Neuronal stem cell (in vitro differentiated cells): ENCODE data around the gene FOXO3.

ENCODE experiments used
- DNase-seq: peaks from one replicate; pipeline ENCODE4 v3.0.0-alpha.2; 2013; ENCODE audit warnings: low spot score
- H2AFZ ChIP-seq: one replicate; pipeline ENCODE4 v1.6.1; 2013; ENCODE audit warnings: mild to moderate bottlenecking, low read length, inconsistent platforms
- H2AK5ac ChIP-seq: 2 replicates; pipeline ENCODE4 v1.6.1; 2013; ENCODE audit warnings: low read depth, mild to moderate bottlenecking, inconsistent platforms, low read length, moderate library complexity, mixed read lengths
- H2BK120ac ChIP-seq: 2 replicates; pipeline ENCODE4 v1.6.1; 2013; ENCODE audit warnings: low read depth, mild to moderate bottlenecking, inconsistent platforms, low read length, moderate library complexity, mixed read lengths
- H2BK12ac ChIP-seq: one replicate; pipeline ENCODE4 v1.6.1; 2013; ENCODE audit warnings: low read length, inconsistent platforms
- H2BK15ac ChIP-seq: 2 replicates; pipeline ENCODE4 v1.6.1; 2013; ENCODE audit warnings: mild to moderate bottlenecking, low read length, inconsistent platforms, mixed read lengths
- H2BK5ac ChIP-seq: one replicate; pipeline ENCODE4 v1.6.1; 2013; ENCODE audit warnings: inconsistent platforms, mild to moderate bottlenecking, low read length, moderate library complexity
- H3K14ac ChIP-seq: one replicate; pipeline ENCODE4 v1.6.1; 2013; ENCODE audit warnings: low read length, inconsistent platforms
- H3K18ac ChIP-seq: 2 replicates; pipeline ENCODE4 v1.6.1; 2013; ENCODE audit warnings: low read length, inconsistent platforms
- H3K23ac ChIP-seq: 2 replicates; pipeline ENCODE4 v1.6.1; 2013; ENCODE audit warnings: low read depth, mild to moderate bottlenecking, mixed read lengths, low read length, inconsistent platforms; ENCODE audit not compliant: poor library complexity
- H3K27ac ChIP-seq: replicated peaks from 3 replicates; pipeline ENCODE4 v1.5.1; 2013; ENCODE audit warnings: low read length, inconsistent platforms
- H3K27me3 ChIP-seq, 3 experiments: 2 replicates each; pipeline ENCODE4 v1.6.1; 2013; ENCODE audit warnings: low read length in 3 of 3, mild to moderate bottlenecking in 2 of 3, inconsistent platforms in 1 of 3, low read depth in 1 of 3, mixed read lengths in 1 of 3, moderate library complexity in 1 of 3; ENCODE audit not compliant: control insufficient read depth in 3 of 3, insufficient read depth in 3 of 3
- H3K36me3 ChIP-seq, 2 donors: replicated peaks in 1 of 2; 2 replicates each; pipeline ENCODE4 v1.6.1; 2013; ENCODE audit warnings: low read length in 2 of 2; ENCODE audit not compliant: control insufficient read depth in 2 of 2, insufficient read depth in 2 of 2
- H3K4ac ChIP-seq: 2 replicates; pipeline ENCODE4 v1.6.1; 2013; ENCODE audit warnings: inconsistent platforms, mild to moderate bottlenecking, low read length, moderate library complexity
- H3K4me1 ChIP-seq, 2 donors: 1 replicate in 1 of 2; 2 replicates in 1 of 2; pipeline ENCODE4 v1.6.1; 2013; ENCODE audit warnings: low read length in 2 of 2, low read depth in 1 of 2; ENCODE audit not compliant: control insufficient read depth in 2 of 2, insufficient read depth in 1 of 2
- H3K4me2 ChIP-seq: one replicate; pipeline ENCODE4 v1.6.1; 2013; ENCODE audit warnings: mild to moderate bottlenecking, low read length, inconsistent platforms; ENCODE audit not compliant: insufficient read depth, poor library complexity, severe bottlenecking
- H3K4me3 ChIP-seq, 2 donors: 2 replicates each; pipeline ENCODE4 v1.5.1; 2013; ENCODE audit warnings: low read length in 2 of 2, mild to moderate bottlenecking in 2 of 2, inconsistent platforms in 1 of 2, moderate library complexity in 1 of 2
- H3K79me1 ChIP-seq: one replicate; pipeline ENCODE4 v1.6.1; 2013; ENCODE audit warnings: low read depth, mild to moderate bottlenecking, inconsistent platforms, low read length, moderate library complexity
- H3K9ac ChIP-seq: one replicate; pipeline ENCODE4 v1.6.1; 2013; ENCODE audit warnings: mild to moderate bottlenecking, low read depth, low read length, inconsistent platforms; ENCODE audit not compliant: poor library complexity
- H3K9me3 ChIP-seq, 2 donors: replicated peaks in 1 of 2; 2 replicates each; pipeline versions ENCODE3 to v1.6.1; 2013; ENCODE audit warnings: low read length in 2 of 2, mild to moderate bottlenecking in 2 of 2, inconsistent platforms in 1 of 2, low read depth in 1 of 2, mixed read lengths in 1 of 2, moderate library complexity in 1 of 2; ENCODE audit not compliant: control insufficient read depth in 2 of 2, insufficient read depth in 1 of 2
- H4K8ac ChIP-seq: one replicate; pipeline ENCODE4 v1.6.1; 2013; ENCODE audit warnings: low read depth, mild to moderate bottlenecking, inconsistent platforms, low read length, moderate library complexity
- H4K91ac ChIP-seq: one replicate; pipeline ENCODE4 v1.6.1; 2013; ENCODE audit warnings: low read length, low read depth, mild to moderate bottlenecking, inconsistent platforms; ENCODE audit not compliant: poor library complexity
- WGBS, 2 donors: extraction: QIAGEN DNeasy Blood & Tissue Kit; methylation state at CpG; one replicate each; pipeline ENCODE4 v1.1.7; 2013; ENCODE audit warnings: missing lambda C conversion rate in 2 of 2, mixed read lengths in 1 of 2; ENCODE audit not compliant: insufficient read length in 2 of 2, insufficient replicate concordance in 1 of 2; ENCODE audit errors: extremely low coverage in 2 of 2; 5-methylcytosine and 5-hydroxymethylcytosine counted together

The FOXO3 gene

GRCh38 chr6:108619431-108620197 is 58.9 kb downstream of the FOXO3 start:
- no peak overlapping the region for H3K4ac ChIP-seq
- no peak overlapping the region for H3K27ac ChIP-seq
- peaks cover 0 to 6% of the 10 kb centered on the region in 2 donors for H3K4me1 ChIP-seq
- H2AFZ ChIP-seq = no peak overlapping the region
- no peak overlapping the region for H2BK120ac ChIP-seq
- no peak overlapping the region for H2BK5ac ChIP-seq
- H3K23ac ChIP-seq = no peak overlapping the region
- no peaks in the 10 kb centered on the region for H3K9me3 ChIP-seq
- no peak overlapping the region for H3K18ac ChIP-seq
- no peak for DNase-seq
- peaks cover 0 to 2% of the 10 kb centered on the region in 2 donors for H3K36me3 ChIP-seq
- WGBS, 2 donors = no CpG with 5 or more reads among the region's 2 CpGs
- H3K79me1 ChIP-seq = peaks cover 3% of the 10 kb centered on the region
- H3K27me3 ChIP-seq = no peaks in the 10 kb centered on the region
- H4K91ac ChIP-seq = no peak overlapping the region
- no peak overlapping the region for H2BK15ac ChIP-seq
- H4K8ac ChIP-seq = no peak overlapping the region
- H2AK5ac ChIP-seq = no peak overlapping the region
- no peak overlapping the region for H3K9ac ChIP-seq
- H3K4me2 ChIP-seq = no peak overlapping the region
- no peak overlapping the region for H3K14ac ChIP-seq
- H3K4me3 ChIP-seq = no peak overlapping the region
- no peak overlapping the region for H2BK12ac ChIP-seq

GRCh38 chr6:108621117-108621516 is 60.4 kb downstream of the FOXO3 start:
- no peak overlapping the region for H2BK12ac ChIP-seq
- no peak overlapping the region for H3K23ac ChIP-seq
- no CpG with 5 or more reads among the region's 6 CpGs for WGBS, 2 donors
- no peak overlapping the region for H3K9ac ChIP-seq
- H3K18ac ChIP-seq = no peak overlapping the region
- no peak overlapping the region for H3K4ac ChIP-seq
- H2AFZ ChIP-seq = no peak overlapping the region
- H3K36me3 ChIP-seq = peaks cover 0 to 2% of the 10 kb centered on the region in 2 donors
- no peak overlapping the region for H3K27ac ChIP-seq
- DNase-seq = no peak
- no peak overlapping the region for H4K91ac ChIP-seq
- H4K8ac ChIP-seq = no peak overlapping the region
- no peaks in the 10 kb centered on the region for H3K9me3 ChIP-seq
- H3K4me3 ChIP-seq = no peak overlapping the region
- H2AK5ac ChIP-seq = no peak overlapping the region
- H3K14ac ChIP-seq = no peak overlapping the region
- no peak overlapping the region for H2BK15ac ChIP-seq
- peaks cover 0 to 6% of the 10 kb centered on the region in 2 donors for H3K4me1 ChIP-seq
- no peaks in the 10 kb centered on the region for H3K27me3 ChIP-seq
- H3K4me2 ChIP-seq = no peak overlapping the region
- H2BK5ac ChIP-seq = no peak overlapping the region
- peaks cover 3% of the 10 kb centered on the region for H3K79me1 ChIP-seq
- H2BK120ac ChIP-seq = no peak overlapping the region

GRCh38 chr6:108622641-108623298 is 62.1 kb downstream of the FOXO3 start:
- no peak overlapping the region for H2BK5ac ChIP-seq
- H3K27me3 ChIP-seq = no peaks in the 10 kb centered on the region
- peaks cover 3% of the 10 kb centered on the region for H3K79me1 ChIP-seq
- no peak overlapping the region for H2BK12ac ChIP-seq
- H3K27ac ChIP-seq = no peak overlapping the region
- no peaks in the 10 kb centered on the region for H3K9me3 ChIP-seq
- H4K8ac ChIP-seq = no peak overlapping the region
- no peak overlapping the region for H3K4me3 ChIP-seq
- H3K4me2 ChIP-seq = no peak overlapping the region
- no peak overlapping the region for H2BK120ac ChIP-seq
- H3K14ac ChIP-seq = no peak overlapping the region
- no peak overlapping the region for H2AFZ ChIP-seq
- H3K9ac ChIP-seq = no peak overlapping the region
- H3K4ac ChIP-seq = no peak overlapping the region
- peaks cover 0 to 6% of the 10 kb centered on the region in 2 donors for H3K4me1 ChIP-seq
- H3K36me3 ChIP-seq = peaks cover 0 to 2% of the 10 kb centered on the region in 2 donors
- no peak overlapping the region for H3K18ac ChIP-seq
- H4K91ac ChIP-seq = no peak overlapping the region
- no peak overlapping the region for H3K23ac ChIP-seq
- no peak for DNase-seq
- no peak overlapping the region for H2BK15ac ChIP-seq
- whole genome bisulfite sequencing, 2 donors = no CpG with 5 or more reads among the region's 11 CpGs
- H2AK5ac ChIP-seq = no peak overlapping the region

DNA sequence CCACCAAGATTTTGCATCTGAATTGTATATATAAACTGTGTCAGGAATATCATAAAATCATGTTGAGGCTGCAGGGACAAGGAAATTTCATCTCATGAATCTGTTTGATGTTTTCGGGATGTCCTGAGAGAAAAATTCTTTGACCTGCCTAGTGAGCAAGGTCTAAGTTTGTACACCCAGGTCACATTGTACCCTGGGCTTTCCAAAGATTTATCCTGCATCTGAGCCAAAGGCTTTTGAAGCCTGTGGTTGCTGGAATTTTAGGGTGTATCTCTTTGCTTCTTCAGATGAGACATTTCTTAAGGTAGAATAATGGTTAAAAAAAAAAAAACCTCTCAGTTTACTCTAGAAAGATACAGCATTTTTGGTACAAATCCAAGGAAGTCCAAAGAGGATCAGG is 63.3 kb downstream of the FOXO3 start:
- no peak for DNase-seq
- Histone ChIP-seq H4K91ac (no peak overlapping the region), H3K27ac (no peak overlapping the region), H3K4me1 (peaks cover 0 to 6% of the 10 kb centered on the region in 2 donors), H3K9ac (no peak overlapping the region), H3K18ac (no peak overlapping the region), H3K9me3 (no peaks in the 10 kb centered on the region), H3K4me3 (no peak overlapping the region), H2AFZ (no peak overlapping the region), H3K27me3 (no peaks in the 10 kb centered on the region), H3K14ac (no peak overlapping the region), H2BK15ac (no peak overlapping the region), H2AK5ac (no peak overlapping the region), H3K79me1 (peaks cover 3% of the 10 kb centered on the region), H3K4ac (no peak overlapping the region), H2BK5ac (no peak overlapping the region), H4K8ac (no peak overlapping the region), H3K36me3 (peaks cover 0 to 2% of the 10 kb centered on the region in 2 donors), H3K4me2 (no peak overlapping the region), H2BK12ac (no peak overlapping the region), H2BK120ac (no peak overlapping the region), H3K23ac (no peak overlapping the region)
- no CpG with 5 or more reads among the region's 1 CpG for WGBS, 2 donors
